Activated naive CD8-positive, alpha-beta T cell treated with anti-CD3 and anti-CD28 coated beads, Interleukin-2, amount 50 U/mL, for 24 hours (primary cell): Measurements from ENCODE around the gene PTK7.

Experiments used
- ATAC-seq: fragments of 150-1000 bp; cut with Tn5 transposase; one replicate; pipeline ENCODE4 v1.10.0; 2021
- DNase-seq: peaks from one replicate; pipeline ENCODE4 v3.0.0; 2021
- H3K27ac Mint-ChIP-seq: one replicate; pipeline ENCODE4 v1.8.0; 2021; ENCODE audit warnings: mild to moderate bottlenecking, mixed read lengths
- H3K27me3 Mint-ChIP-seq: one replicate; pipeline ENCODE4 v1.8.0; 2021; ENCODE audit warnings: mixed read lengths
- H3K36me3 Mint-ChIP-seq: one replicate; pipeline ENCODE4 v1.8.0; 2021; ENCODE audit warnings: low read depth, mixed read lengths
- H3K4me1 Mint-ChIP-seq: one replicate; pipeline ENCODE4 v1.8.0; 2021; ENCODE audit warnings: mixed read lengths
- H3K4me3 Mint-ChIP-seq: one replicate; pipeline ENCODE4 v1.8.0; 2021; ENCODE audit warnings: mild to moderate bottlenecking, moderate library complexity, mixed read lengths
- H3K9me3 Mint-ChIP-seq: one replicate; pipeline ENCODE4 v1.8.0; 2021; ENCODE audit warnings: mixed read lengths

The PTK7 gene

GRCh38 chr6:43089467-43089866 is 13.4 kb downstream of the PTK7 start:
- Mint-ChIP-seq H3K4me1 (peaks cover 18% of the 10 kb centered on the region), H3K27me3 (no peaks in the 10 kb centered on the region), H3K27ac (no peak overlapping the region), H3K9me3 (no peaks in the 10 kb centered on the region), H3K4me3 (no peak overlapping the region), H3K36me3 (no peaks in the 10 kb centered on the region)
- DNase-seq (no peak), ATAC-seq (no peak)

DNA sequence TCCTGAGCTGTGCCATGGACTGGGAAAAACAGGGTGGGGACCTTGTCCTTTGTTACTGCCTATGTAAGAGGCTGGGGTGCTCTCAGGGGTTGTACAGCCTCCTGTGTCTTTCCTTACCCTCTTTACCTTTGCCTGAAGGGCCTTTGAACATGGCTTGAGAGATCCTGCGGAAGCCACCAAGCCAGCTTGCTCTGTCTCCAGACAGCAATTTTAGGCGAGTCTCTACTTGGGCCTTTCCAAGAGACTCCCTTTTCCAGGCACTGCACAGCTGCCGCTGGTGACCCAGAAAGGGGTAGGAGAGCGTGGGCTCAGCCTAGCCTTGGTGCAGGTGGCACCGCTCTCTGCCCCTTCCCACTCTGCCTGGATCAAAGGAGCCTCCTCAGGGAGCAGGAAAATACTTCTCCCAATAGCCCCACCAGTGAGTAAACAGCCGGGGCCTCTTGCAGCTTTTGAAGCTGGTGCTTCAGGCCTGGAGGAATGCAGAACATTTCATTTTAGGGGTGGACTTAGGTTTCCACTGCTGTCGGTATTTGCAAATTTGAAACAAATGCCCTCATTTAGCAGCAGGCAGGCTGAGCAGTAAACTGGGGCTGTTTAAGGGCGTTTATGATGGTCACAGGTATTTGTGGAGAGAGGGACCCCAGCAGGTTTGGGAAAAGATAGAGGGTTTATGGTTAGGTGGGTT is 13.9 kb downstream of the PTK7 start:
- no peak for ATAC-seq
- H3K4me3 Mint-ChIP-seq: no peak overlapping the region

GRCh38 chr6:43090559-43090956 is 14.4 kb downstream of the PTK7 start:
- no peak for ATAC-seq
- no peak overlapping the region for H3K4me3 Mint-ChIP-seq
- no peaks in the 10 kb centered on the region for H3K9me3 Mint-ChIP-seq
- H3K27ac Mint-ChIP-seq: no peak overlapping the region
- peaks cover 18% of the 10 kb centered on the region for H3K4me1 Mint-ChIP-seq
- no peak for DNase-seq
- no peaks in the 10 kb centered on the region for H3K36me3 Mint-ChIP-seq
- H3K27me3 Mint-ChIP-seq: no peaks in the 10 kb centered on the region

More for the DNA sequence above, 13.9 kb downstream of the PTK7 start:
- Mint-ChIP-seq H3K27ac (no peak overlapping the region), H3K9me3 (no peaks in the 10 kb centered on the region), H3K36me3 (no peaks in the 10 kb centered on the region), H3K4me1 (peaks cover 18% of the 10 kb centered on the region), H3K27me3 (no peaks in the 10 kb centered on the region)
- no peak for DNase-seq

DNA sequence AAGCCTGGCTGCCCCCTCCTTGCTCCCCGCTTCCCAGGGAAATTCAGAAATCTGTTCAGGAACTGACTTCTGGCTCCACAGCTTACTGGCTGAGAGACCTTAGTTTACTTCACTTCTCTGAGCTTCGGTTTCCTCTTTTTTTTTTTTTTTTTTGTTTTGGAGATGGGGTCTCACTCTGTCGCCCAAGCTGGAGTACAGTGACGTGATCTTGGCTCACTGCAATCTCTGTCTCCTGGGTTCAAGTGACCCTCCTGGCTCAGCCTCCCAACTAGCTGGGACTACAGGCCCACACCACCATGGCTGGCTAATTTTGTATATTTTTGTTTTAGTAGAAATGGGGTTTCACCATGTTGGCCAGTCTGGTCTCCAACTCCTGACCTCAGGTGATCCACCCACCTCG is 14.9 kb downstream of the PTK7 start:
- Mint-ChIP-seq H3K27me3 (no peaks in the 10 kb centered on the region), H3K27ac (no peak overlapping the region), H3K9me3 (no peaks in the 10 kb centered on the region), H3K36me3 (no peaks in the 10 kb centered on the region), H3K4me1 (peaks cover 17% of the 10 kb centered on the region), H3K4me3 (no peak overlapping the region)
- no peak for ATAC-seq
- no peak for DNase-seq

DNA sequence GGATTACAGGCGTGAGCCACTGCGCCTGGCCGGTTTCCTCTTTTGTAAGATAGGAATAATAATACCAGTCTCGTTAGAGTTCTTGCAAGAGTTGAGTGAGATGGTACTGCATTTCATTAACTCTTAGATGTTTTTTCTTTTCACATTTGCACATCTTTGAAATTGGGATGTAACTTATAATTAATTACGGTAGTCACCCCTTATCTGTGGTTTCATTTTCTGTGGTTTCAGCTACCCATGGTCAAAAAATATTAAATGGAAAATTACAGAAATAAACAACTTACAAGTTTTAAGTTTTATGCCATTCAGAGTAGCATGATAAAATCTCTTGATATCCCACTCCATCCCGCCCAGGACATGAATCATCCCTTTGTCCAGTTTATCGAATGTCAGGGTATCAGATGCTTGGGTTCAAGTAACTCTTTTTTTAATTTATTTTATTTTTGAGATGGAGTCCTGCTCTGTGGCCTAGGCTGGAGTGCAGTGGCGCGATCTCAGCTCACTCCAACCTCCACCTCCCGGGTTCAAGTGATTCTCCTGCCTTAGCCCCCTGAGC is 15.4 kb downstream of the PTK7 start:
- DNase-seq (no peak), ATAC-seq (no peak)
- Mint-ChIP-seq H3K36me3 (no peaks in the 10 kb centered on the region), H3K4me1 (peaks cover 14% of the 10 kb centered on the region), H3K27ac (no peak overlapping the region), H3K9me3 (no peaks in the 10 kb centered on the region), H3K27me3 (no peaks in the 10 kb centered on the region), H3K4me3 (no peak overlapping the region)

GRCh38 chr6:43092635-43093034 is 16.5 kb downstream of the PTK7 start:
- ATAC-seq (no peak), DNase-seq (no peak)
- Mint-ChIP-seq H3K27me3 (no peaks in the 10 kb centered on the region), H3K36me3 (no peaks in the 10 kb centered on the region), H3K27ac (no peak overlapping the region), H3K4me1 (peaks cover 14% of the 10 kb centered on the region), H3K9me3 (no peaks in the 10 kb centered on the region), H3K4me3 (no peak overlapping the region)

DNA sequence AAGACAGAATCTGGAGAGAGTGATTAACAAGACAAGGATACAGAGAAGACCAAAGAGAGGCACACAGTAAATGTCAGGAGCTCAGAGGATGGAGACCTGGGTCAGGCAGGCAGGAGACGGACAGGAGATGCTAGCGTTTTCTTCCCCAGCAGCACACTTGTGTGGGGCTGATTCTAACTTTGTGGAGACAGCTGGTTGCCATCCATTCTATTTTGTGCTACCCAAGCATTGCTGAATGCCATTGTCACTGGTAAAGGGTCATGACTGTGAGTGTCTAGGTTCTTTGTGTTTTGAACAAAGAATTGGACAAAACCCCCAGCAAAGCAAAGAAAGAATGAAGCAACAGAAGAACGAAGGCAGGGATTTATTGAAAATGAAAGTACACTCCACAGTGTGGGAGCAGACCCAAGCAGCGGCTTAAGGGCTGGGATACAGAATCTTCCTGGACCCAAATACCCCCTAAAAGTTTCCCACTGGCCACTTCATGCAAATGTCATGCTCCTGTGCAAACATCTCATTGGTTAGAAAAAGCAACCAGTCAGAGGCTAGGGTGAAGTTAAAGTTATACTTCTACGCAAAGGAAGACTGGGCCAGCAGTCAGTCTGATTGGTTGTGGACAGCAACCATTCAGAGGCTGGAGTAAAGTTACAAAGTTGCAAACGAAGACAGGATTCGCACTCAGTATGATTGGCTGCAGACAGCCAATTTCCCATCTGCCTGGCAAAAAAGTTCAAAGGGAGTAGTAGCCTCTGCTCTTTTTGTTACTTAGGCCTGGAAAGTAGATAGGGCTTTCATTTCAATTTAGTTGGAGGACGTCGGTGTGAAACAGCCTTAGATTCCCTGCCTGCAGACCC is 17.5 kb downstream of the PTK7 start:
- peaks cover 14% of the 10 kb centered on the region for H3K4me1 Mint-ChIP-seq
- ATAC-seq (no peak), DNase-seq (no peak)

GRCh38 chr6:43095939-43096338 is 19.8 kb downstream of the PTK7 start:
- no peaks in the 10 kb centered on the region for H3K36me3 Mint-ChIP-seq
- no peaks in the 10 kb centered on the region for H3K9me3 Mint-ChIP-seq
- no peak overlapping the region for H3K4me3 Mint-ChIP-seq
- H3K4me1 Mint-ChIP-seq: peaks cover 14% of the 10 kb centered on the region
- no peak overlapping the region for H3K27ac Mint-ChIP-seq
- H3K27me3 Mint-ChIP-seq: no peaks in the 10 kb centered on the region
- DNase-seq: no peak
- no peak for ATAC-seq

More for the DNA sequence above, 17.5 kb downstream of the PTK7 start:
- no peak overlapping the region for H3K4me3 Mint-ChIP-seq
- no peaks in the 10 kb centered on the region for H3K36me3 Mint-ChIP-seq
- no peaks in the 10 kb centered on the region for H3K9me3 Mint-ChIP-seq
- H3K27me3 Mint-ChIP-seq: no peaks in the 10 kb centered on the region
- H3K27ac Mint-ChIP-seq: no peak overlapping the region

DNA sequence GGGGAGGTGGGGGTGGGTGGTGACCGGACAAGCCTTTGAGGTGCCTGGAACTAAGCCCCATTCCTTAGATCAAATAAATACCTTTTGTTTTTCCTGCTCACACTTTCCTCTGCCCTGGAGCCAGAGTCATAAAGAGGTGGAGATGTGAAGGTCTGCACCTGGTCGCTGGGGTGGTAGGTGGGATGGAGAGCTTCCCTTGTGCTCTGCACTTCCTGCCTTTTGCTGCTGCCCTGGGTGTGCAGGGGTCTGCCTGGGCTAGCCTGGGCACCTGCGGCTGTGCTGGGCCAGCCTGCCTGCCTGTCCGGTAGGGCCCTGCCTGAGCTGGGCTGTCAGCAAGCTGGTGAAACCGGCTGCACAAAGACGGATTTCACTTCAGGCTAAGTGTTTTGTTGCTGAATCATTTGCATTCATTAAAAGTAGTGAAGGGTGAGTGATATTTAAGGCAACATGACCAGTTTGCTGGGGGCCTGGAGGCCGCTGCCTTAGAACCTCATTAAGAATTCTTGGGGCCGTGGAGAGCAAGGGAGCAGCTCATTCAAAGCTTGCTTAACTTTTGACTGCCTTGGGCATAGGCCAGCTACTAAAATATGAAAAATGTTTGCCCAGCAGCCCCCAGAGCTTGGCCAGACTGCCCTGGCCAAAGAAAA is 20.5 kb downstream of the PTK7 start:
- Mint-ChIP-seq H3K27ac (no peak overlapping the region), H3K4me3 (no peak overlapping the region), H3K36me3 (no peaks in the 10 kb centered on the region), H3K4me1 (peaks cover 14% of the 10 kb centered on the region), H3K9me3 (no peaks in the 10 kb centered on the region), H3K27me3 (no peaks in the 10 kb centered on the region)
- ATAC-seq (no peak), DNase-seq (no peak)

GRCh38 chr6:43097098-43097489 is 21.0 kb downstream of the PTK7 start:
- no peaks in the 10 kb centered on the region for H3K9me3 Mint-ChIP-seq
- H3K4me3 Mint-ChIP-seq: no peak overlapping the region
- DNase-seq (no peak), ATAC-seq (no peak)
- no peaks in the 10 kb centered on the region for H3K27me3 Mint-ChIP-seq
- peaks cover 14% of the 10 kb centered on the region for H3K4me1 Mint-ChIP-seq
- no peak overlapping the region for H3K27ac Mint-ChIP-seq
- no peaks in the 10 kb centered on the region for H3K36me3 Mint-ChIP-seq

DNA sequence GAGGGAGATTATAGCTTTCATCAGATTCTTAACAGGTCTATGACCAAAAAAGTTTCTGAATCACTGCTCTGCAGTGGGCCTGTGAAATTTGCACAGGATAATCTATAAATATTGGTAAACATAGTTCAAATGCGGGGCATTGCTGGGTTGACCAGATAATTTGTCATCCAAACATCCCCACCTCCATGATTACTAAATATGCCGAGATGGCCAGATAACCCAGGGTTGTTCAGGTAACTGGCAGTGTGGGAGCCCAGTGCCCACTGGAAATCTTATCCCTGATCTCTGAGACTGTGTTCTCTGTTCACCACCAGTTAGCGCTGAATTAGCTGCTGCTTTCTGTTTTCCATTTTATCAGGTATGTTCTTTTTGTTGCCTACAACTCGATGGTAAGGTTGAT is 21.4 kb downstream of the PTK7 start:
- no peaks in the 10 kb centered on the region for H3K36me3 Mint-ChIP-seq
- no peaks in the 10 kb centered on the region for H3K27me3 Mint-ChIP-seq
- H3K27ac Mint-ChIP-seq: no peak overlapping the region
- H3K9me3 Mint-ChIP-seq: no peaks in the 10 kb centered on the region
- DNase-seq (no peak), ATAC-seq (no peak)
- no peak overlapping the region for H3K4me3 Mint-ChIP-seq
- H3K4me1 Mint-ChIP-seq: peaks cover 13% of the 10 kb centered on the region

- no peak overlapping the region for H3K27ac Mint-ChIP-seq
- no peaks in the 10 kb centered on the region for H3K27me3 Mint-ChIP-seq
- H3K36me3 Mint-ChIP-seq: no peaks in the 10 kb centered on the region
- H3K9me3 Mint-ChIP-seq: no peaks in the 10 kb centered on the region
- H3K4me3 Mint-ChIP-seq: no peak overlapping the region
- DNase-seq: no peak
- ATAC-seq: no peak
- peaks cover 4% of the 10 kb centered on the region for H3K4me1 Mint-ChIP-seq
These were observed 25.4 kb downstream of the PTK7 start for GRCh38 chr6:43101497-43101896.

DNA sequence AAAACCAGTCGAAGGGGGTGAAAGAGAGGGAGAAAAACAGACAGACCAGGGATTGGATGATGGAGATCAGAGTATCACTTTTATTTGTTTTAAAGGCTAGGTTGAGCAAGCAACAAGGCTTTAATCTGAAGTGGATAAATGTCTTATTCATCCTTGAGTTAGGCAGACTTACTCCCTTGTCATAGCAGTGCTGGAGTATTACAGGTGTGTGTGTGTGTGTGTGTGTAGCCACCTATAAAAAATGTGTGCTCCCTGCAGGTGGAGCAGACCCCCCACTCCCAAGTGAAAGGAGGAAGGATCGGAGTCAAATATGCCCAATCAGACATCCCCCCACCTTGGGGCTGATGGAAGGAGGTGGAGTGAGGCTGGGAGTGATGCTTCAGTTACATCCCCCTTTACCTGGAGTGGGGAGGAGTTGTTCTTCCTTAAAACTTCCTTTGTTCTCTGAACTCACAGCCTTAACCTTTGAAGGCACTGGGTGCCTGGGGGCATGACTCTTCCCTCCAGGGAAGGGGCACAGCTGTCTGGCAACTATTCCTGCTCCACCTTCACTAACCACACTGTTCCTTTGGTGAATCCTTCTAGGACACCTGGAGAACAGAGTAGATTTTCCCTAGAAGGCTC is 27.3 kb downstream of the PTK7 start:
- no peak for ATAC-seq
- no peak overlapping the region for H3K4me3 Mint-ChIP-seq
- H3K36me3 Mint-ChIP-seq: no peaks in the 10 kb centered on the region
- DNase-seq: no peak
- H3K27me3 Mint-ChIP-seq: no peaks in the 10 kb centered on the region
- no peaks in the 10 kb centered on the region for H3K9me3 Mint-ChIP-seq
- peaks cover 4% of the 10 kb centered on the region for H3K4me1 Mint-ChIP-seq
- H3K27ac Mint-ChIP-seq: no peak overlapping the region

- Mint-ChIP-seq H3K4me1 (peaks cover 4% of the 10 kb centered on the region), H3K27me3 (no peaks in the 10 kb centered on the region), H3K9me3 (no peaks in the 10 kb centered on the region), H3K4me3 (no peak overlapping the region), H3K36me3 (no peaks in the 10 kb centered on the region), H3K27ac (no peak overlapping the region)
- no peak for ATAC-seq
- DNase-seq: no peak
These were observed 29.6 kb downstream of the PTK7 start for GRCh38 chr6:43105538-43106222.
